ENCODE data around the gene ASMTL. TPM values are rescaled to one million over a fixed set of nuclear protein-coding genes. Genes with fewer than 3 reads are reported as not detected.
A peak's percentile ranks its signal among the peaks of the same experiment; 100 is the strongest.

Gene ASMTL
- total RNA-seq, 1 donor from 2014 or later: 45.5 TPM

- H3K4me3 Mint-ChIP-seq (ENCODE audit: unreplicated experiment): no peak overlapping the region
Observed at GRCh38 chrX:1361275-1361674, 91.4 kb downstream of the ASMTL start.

GRCh38 chrX:1360171-1360570 is 92.5 kb downstream of the ASMTL start:
- DNase-seq: no peak
- Mint-ChIP-seq H3K4me3 (ENCODE audit: unreplicated experiment) (no peak overlapping the region), H3K27me3 (ENCODE audit: unreplicated experiment) (peaks cover 11% of the 10 kb centered on the region), H3K4me1 (ENCODE audit: low read depth, unreplicated experiment) (no peaks in the 10 kb centered on the region), H3K36me3 (ENCODE audit: unreplicated experiment) (peaks cover 13% of the 10 kb centered on the region), H3K9me3 (ENCODE audit: unreplicated experiment) (peaks cover 7% of the 10 kb centered on the region), H3K27ac (ENCODE audit: unreplicated experiment) (no peak overlapping the region)
- no peak for TF ChIP-seq CTCF (IDR thresholded peaks at IDR 0.05; ENCODE audit: partially characterized antibody, unreplicated experiment)

More at GRCh38 chrX:1361275-1361674, 91.4 kb downstream of the ASMTL start:
- H3K27ac Mint-ChIP-seq (ENCODE audit: unreplicated experiment): no peak overlapping the region
- H3K27me3 Mint-ChIP-seq (ENCODE audit: unreplicated experiment): peaks cover 11% of the 10 kb centered on the region
- no peak for TF ChIP-seq CTCF (IDR thresholded peaks at IDR 0.05; ENCODE audit: partially characterized antibody, unreplicated experiment)
- no peaks in the 10 kb centered on the region for H3K4me1 Mint-ChIP-seq (ENCODE audit: low read depth, unreplicated experiment)
- H3K9me3 Mint-ChIP-seq (ENCODE audit: unreplicated experiment): peaks cover 7% of the 10 kb centered on the region
- DNase-seq: no peak
- H3K36me3 Mint-ChIP-seq (ENCODE audit: unreplicated experiment): peaks cover 13% of the 10 kb centered on the region

- Mint-ChIP-seq H3K27ac (ENCODE audit: unreplicated experiment) (no peak overlapping the region), H3K27me3 (ENCODE audit: unreplicated experiment) (peaks cover 7% of the 10 kb centered on the region), H3K4me1 (ENCODE audit: low read depth, unreplicated experiment) (no peaks in the 10 kb centered on the region), H3K9me3 (ENCODE audit: unreplicated experiment) (peaks cover 7% of the 10 kb centered on the region), H3K4me3 (ENCODE audit: unreplicated experiment) (no peak overlapping the region), H3K36me3 (ENCODE audit: unreplicated experiment) (peaks cover 13% of the 10 kb centered on the region)
- DNase-seq: no peak
- no peak for TF ChIP-seq CTCF (IDR thresholded peaks at IDR 0.05; ENCODE audit: partially characterized antibody, unreplicated experiment)
Observed at GRCh38 chrX:1359477-1359873, 93.2 kb downstream of the ASMTL start.

DNA sequence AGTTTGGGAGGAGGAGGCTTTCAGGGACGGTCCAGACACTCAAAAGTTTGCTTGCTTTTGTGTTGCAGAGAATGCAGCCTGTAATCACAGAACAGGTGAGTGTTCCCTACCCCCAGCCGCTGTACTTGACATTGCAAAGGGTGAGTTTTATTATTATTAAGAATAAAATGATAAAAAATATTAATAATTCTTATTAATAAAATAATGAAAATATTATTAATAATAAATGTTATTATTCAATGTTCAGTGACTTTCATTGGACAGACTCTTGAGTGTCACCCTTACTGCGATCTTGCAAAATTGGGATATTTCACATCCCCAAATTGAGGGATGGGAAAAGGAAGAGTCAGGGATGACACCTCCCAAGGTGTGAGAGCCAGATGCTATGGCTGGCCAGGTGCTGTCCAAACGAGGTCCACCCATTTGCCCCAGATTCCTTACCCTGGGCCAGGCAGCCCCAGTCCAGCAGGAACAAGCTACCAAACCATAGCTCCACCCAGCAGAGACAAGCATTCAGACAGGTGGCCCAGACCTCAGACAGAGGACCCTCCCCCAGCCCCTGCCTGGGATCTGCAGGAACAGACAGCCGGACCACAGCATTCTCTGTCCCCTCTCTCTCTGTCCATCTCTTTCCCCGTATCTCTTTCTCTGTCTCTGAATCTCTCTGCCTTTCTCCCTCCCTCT is 93.8 kb downstream of the ASMTL start:
- Mint-ChIP-seq H3K9me3 (ENCODE audit: unreplicated experiment) (peaks cover 7% of the 10 kb centered on the region), H3K27me3 (ENCODE audit: unreplicated experiment) (peaks cover 10% of the 10 kb centered on the region), H3K4me3 (ENCODE audit: unreplicated experiment) (no peak overlapping the region), H3K27ac (ENCODE audit: unreplicated experiment) (no peak overlapping the region), H3K4me1 (ENCODE audit: low read depth, unreplicated experiment) (no peaks in the 10 kb centered on the region), H3K36me3 (ENCODE audit: unreplicated experiment) (peaks cover 13% of the 10 kb centered on the region)
- peak; percentile 24 for DNase-seq
- no peak for TF ChIP-seq CTCF (IDR thresholded peaks at IDR 0.05; ENCODE audit: partially characterized antibody, unreplicated experiment)

DNA sequence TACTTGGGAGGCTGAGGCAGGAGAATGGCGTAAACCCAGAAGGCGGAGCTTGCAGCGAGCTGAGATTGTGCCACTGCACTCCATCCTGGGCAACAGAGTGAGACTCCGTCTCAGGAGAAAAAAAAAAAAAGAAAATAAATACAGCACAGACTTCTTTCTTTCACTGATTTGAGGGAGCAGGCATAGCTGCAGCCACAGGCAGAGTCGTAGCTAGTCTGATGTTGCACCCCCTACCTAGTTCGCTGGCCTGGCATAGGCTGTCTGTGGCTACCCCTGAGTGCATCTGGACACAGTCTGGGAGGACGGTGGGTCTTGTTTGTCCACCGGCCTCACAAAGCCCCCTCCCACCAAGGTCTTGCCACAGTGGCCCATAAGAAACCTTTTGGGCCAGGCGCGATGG is 94.7 kb downstream of the ASMTL start:
- Mint-ChIP-seq H3K27ac (ENCODE audit: unreplicated experiment) (no peak overlapping the region), H3K27me3 (ENCODE audit: unreplicated experiment) (peaks cover 10% of the 10 kb centered on the region), H3K36me3 (ENCODE audit: unreplicated experiment) (peaks cover 13% of the 10 kb centered on the region), H3K4me3 (ENCODE audit: unreplicated experiment) (no peak overlapping the region), H3K9me3 (ENCODE audit: unreplicated experiment) (peaks cover 7% of the 10 kb centered on the region), H3K4me1 (ENCODE audit: low read depth, unreplicated experiment) (no peaks in the 10 kb centered on the region)
- DNase-seq: no peak
- no peak for TF ChIP-seq CTCF (IDR thresholded peaks at IDR 0.05; ENCODE audit: partially characterized antibody, unreplicated experiment)
